ENCODE results near the gene STK33.

STK33 gene

GRCh38 chr11:8527939-8528338 is 66.1 kb downstream of the STK33 start:
- Histone ChIP-seq H3F3A (ENCODE audit: insufficient read depth, low read length) (no peaks in the 10 kb centered on the region), H3K4me1 (ENCODE audit: insufficient read depth, low read length, severe bottlenecking) (no peaks in the 10 kb centered on the region), H3K27me3 (ENCODE audit: insufficient read depth, low read length) (no peaks in the 10 kb centered on the region), H3K79me2 (ENCODE audit: insufficient read depth, low read length) (no peaks in the 10 kb centered on the region), H3K27ac (ENCODE audit: low read depth, low read length, poor library complexity, severe bottlenecking) (no peak overlapping the region), H3K4me2 (ENCODE audit: low read length) (no peak overlapping the region), H3K36me3 (ENCODE audit: insufficient read depth, low read length) (no peaks in the 10 kb centered on the region), H4K20me1 (ENCODE audit: insufficient read depth, low read length) (no peaks in the 10 kb centered on the region), H3K9me3 (ENCODE audit: low read length) (no peaks in the 10 kb centered on the region), H3K4me3 (ENCODE audit: low read depth, low read length, poor library complexity, severe bottlenecking) (no peak overlapping the region), H3K9ac (ENCODE audit: low read length) (no peak overlapping the region), H2AFZ (ENCODE audit: low read length) (no peak overlapping the region), H3K9me2 (ENCODE audit: low read depth, low read length) (no peaks in the 10 kb centered on the region)
- TF ChIP-seq, protein P1, sequence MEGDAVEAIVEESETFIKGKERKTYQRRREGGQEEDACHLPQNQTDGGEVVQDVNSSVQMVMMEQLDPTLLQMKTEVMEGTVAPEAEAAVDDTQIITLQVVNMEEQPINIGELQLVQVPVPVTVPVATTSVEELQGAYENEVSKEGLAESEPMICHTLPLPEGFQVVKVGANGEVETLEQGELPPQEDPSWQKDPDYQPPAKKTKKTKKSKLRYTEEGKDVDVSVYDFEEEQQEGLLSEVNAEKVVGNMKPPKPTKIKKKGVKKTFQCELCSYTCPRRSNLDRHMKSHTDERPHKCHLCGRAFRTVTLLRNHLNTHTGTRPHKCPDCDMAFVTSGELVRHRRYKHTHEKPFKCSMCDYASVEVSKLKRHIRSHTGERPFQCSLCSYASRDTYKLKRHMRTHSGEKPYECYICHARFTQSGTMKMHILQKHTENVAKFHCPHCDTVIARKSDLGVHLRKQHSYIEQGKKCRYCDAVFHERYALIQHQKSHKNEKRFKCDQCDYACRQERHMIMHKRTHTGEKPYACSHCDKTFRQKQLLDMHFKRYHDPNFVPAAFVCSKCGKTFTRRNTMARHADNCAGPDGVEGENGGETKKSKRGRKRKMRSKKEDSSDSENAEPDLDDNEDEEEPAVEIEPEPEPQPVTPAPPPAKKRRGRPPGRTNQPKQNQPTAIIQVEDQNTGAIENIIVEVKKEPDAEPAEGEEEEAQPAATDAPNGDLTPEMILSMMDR (IDR thresholded peaks at IDR 0.05; ENCODE audit: low read length): no peak
- TF ChIP-seq EZH2 (IDR thresholded peaks at IDR 0.05; ENCODE audit: borderline replicate concordance, low read length): no peak

DNA sequence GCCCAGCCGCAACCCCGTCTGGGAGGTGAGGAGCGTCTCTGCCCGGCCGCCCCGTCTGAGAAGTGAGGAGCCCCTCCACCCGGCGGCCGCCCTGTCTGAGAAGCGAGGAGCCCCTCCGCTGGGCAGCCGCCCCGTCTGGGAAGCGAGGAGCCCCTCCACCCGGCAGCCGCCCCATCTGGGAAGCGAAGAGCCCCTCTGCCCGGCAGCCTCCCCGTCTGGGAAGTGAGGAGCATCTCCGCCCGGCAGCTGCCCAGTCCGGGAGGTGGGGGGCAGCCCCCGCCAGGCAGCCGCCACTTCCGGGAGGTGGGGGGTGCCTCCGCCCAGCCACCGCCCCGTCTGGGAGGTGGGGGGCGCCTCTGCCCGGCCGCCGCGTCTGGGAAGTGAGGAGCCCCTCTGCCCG is 70.6 kb downstream of the STK33 start:
- no peak for TF ChIP-seq EZH2 (IDR thresholded peaks at IDR 0.05; ENCODE audit: borderline replicate concordance, low read length)
- TF ChIP-seq, protein P1 (IDR thresholded peaks at IDR 0.05; ENCODE audit: low read length): no peak

DNA sequence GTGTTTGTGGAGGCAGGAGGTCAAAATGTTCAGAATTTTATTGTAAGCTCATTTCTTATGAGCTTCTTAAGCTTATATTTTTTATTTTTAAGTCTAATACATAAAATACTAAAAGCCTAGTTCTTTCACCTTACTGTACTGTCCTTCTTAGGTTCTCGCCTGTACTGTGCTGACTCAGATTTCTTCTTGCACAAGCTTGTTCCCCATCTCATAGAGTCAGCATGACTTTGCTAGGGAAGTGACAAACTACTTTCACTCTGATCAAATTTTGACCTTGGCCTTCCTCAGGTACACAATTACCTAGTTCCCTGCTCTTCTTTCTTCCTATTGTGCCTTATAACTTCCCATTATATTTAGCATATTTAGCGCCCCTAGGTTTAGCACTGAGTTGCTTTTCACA is 81.5 kb downstream of the STK33 start:
- Histone ChIP-seq H3K79me2 (ENCODE audit: insufficient read depth, low read length) (no peaks in the 10 kb centered on the region), H3K36me3 (ENCODE audit: insufficient read depth, low read length) (no peaks in the 10 kb centered on the region), H3K27ac (ENCODE audit: low read depth, low read length, poor library complexity, severe bottlenecking) (no peak overlapping the region), H3K27me3 (ENCODE audit: insufficient read depth, low read length) (no peaks in the 10 kb centered on the region), H3K4me3 (ENCODE audit: low read depth, low read length, poor library complexity, severe bottlenecking) (no peak overlapping the region), H3K9me2 (ENCODE audit: low read depth, low read length) (no peaks in the 10 kb centered on the region), H3F3A (ENCODE audit: insufficient read depth, low read length) (no peaks in the 10 kb centered on the region), H3K9ac (ENCODE audit: low read length) (no peak overlapping the region), H3K9me3 (ENCODE audit: low read length) (no peaks in the 10 kb centered on the region), H4K20me1 (ENCODE audit: insufficient read depth, low read length) (no peaks in the 10 kb centered on the region), H2AFZ (ENCODE audit: low read length) (no peak overlapping the region), H3K4me1 (ENCODE audit: insufficient read depth, low read length, severe bottlenecking) (no peaks in the 10 kb centered on the region), H3K4me2 (ENCODE audit: low read length) (no peak overlapping the region)
- TF ChIP-seq, protein P1 (IDR thresholded peaks at IDR 0.05; ENCODE audit: low read length): no peak

More for the DNA sequence above, 70.6 kb downstream of the STK33 start:
- Histone ChIP-seq H3F3A (ENCODE audit: insufficient read depth, low read length) (no peaks in the 10 kb centered on the region), H3K9me2 (ENCODE audit: low read depth, low read length) (no peaks in the 10 kb centered on the region), H3K9me3 (ENCODE audit: low read length) (no peaks in the 10 kb centered on the region), H4K20me1 (ENCODE audit: insufficient read depth, low read length) (no peaks in the 10 kb centered on the region), H2AFZ (ENCODE audit: low read length) (no peak overlapping the region), H3K79me2 (ENCODE audit: insufficient read depth, low read length) (no peaks in the 10 kb centered on the region), H3K36me3 (ENCODE audit: insufficient read depth, low read length) (no peaks in the 10 kb centered on the region), H3K27ac (ENCODE audit: low read depth, low read length, poor library complexity, severe bottlenecking) (no peak overlapping the region), H3K4me2 (ENCODE audit: low read length) (no peak overlapping the region), H3K4me1 (ENCODE audit: insufficient read depth, low read length, severe bottlenecking) (no peaks in the 10 kb centered on the region), H3K4me3 (ENCODE audit: low read depth, low read length, poor library complexity, severe bottlenecking) (no peak overlapping the region), H3K27me3 (ENCODE audit: insufficient read depth, low read length) (no peaks in the 10 kb centered on the region), H3K9ac (ENCODE audit: low read length) (no peak overlapping the region)
